ENCODE data around the gene IL17REL. TPM values are rescaled to one million over a fixed set of nuclear protein-coding genes. Genes with fewer than 3 reads are reported as not detected.

IL17REL gene
- total and polyA plus RNA-seq, 2 of the 13 experiments (the other 11 are each of a cell fraction or from before 2014, with no cell fraction given), result not detected

- POLR2A ChIA-PET, result interaction anchor here (1.1 to 18.6 kb wide), 4 partner anchors 4 to 21 kb away, joined by 5 to 722 read pairs (median 502); partner anchors contain the start of gene PIM3
- no peaks in the 10 kb centered on the region for H3K9me3 ChIP-seq (ENCODE audit: low read length)
- WGBS (ENCODE audit: low lambda C conversion rate), result 33% methylated on average over 3 of the region's 22 CpGs
- H3K27me3 ChIP-seq (ENCODE audit: control insufficient read depth in 1 of 2, insufficient read depth in 2 of 2, low read length in 2 of 2), result no peaks in the 10 kb centered on the region; a peak in 1 of 5 replicates
- H3K4me3 ChIP-seq (replicated peaks in 1 of 3; ENCODE audit: insufficient read depth in 1 of 3, low read depth in 2 of 3, low read length in 3 of 3), result peak overlapping the region in 1 of 3 experiments; percentile 43; a peak in 1 of 6 replicates
- H3K79me2 ChIP-seq (ENCODE audit: insufficient read depth, low read length), result peaks cover 7% of the 10 kb centered on the region
- in situ Hi-C loops (cut with HindIII; ENCODE audit: extremely low pct_ligation_motif_present, low pct_unique_long_range_greater_than_20kb), result no loop called here
- CTCF ChIA-PET (ENCODE audit: low intra/inter-chr PET ratio, low total read pairs), result no interaction called here
- H3K36me3 ChIP-seq (replicated peaks in 1 of 2; ENCODE audit: control insufficient read depth in 1 of 2, insufficient read depth in 2 of 2, low read length in 2 of 2), result no peaks in the 10 kb centered on the region
- DNase-seq (ENCODE audit: low spot score) (no peak), FAIRE-seq (no peak), ATAC-seq (no peak)
- H3K27ac ChIP-seq (ENCODE audit: extremely low read length, insufficient read depth, low read length), result peak overlapping the region; percentile 3
- peak overlapping the region; percentile 42 for H3K4me2 ChIP-seq (ENCODE audit: low read depth, low read length)
- no peak overlapping the region for H2AFZ ChIP-seq (ENCODE audit: low read length)
- H3K4me1 ChIP-seq (ENCODE audit: insufficient read depth, low read length), result peaks cover 92% of the 10 kb centered on the region
- no TSS peak for BruUV-seq (replicated peaks)
- peak overlapping the region; percentile 11 for H3K9ac ChIP-seq (ENCODE audit: insufficient read depth, low read depth, low read length)
- H4K20me1 ChIP-seq (ENCODE audit: insufficient read depth, low read length), result no peaks in the 10 kb centered on the region
- intact Hi-C loops (cut with micrococcal nuclease; ENCODE audit: unreplicated experiment), result loop anchor here (2.0 kb wide), 1 partner anchor 25 kb away; no protein-coding TSS in a partner anchor
- no peak for TF ChIP-seq RAD21 (CRISPR knock-in tag; IDR thresholded peaks at IDR 0.05)
- TF ChIP-seq AKNA (CRISPR knock-in tag; IDR thresholded peaks at IDR 0.05; ENCODE audit: borderline replicate concordance), result no peak
- no peak for TF ChIP-seq KDM4B (CRISPR knock-in tag; IDR thresholded peaks at IDR 0.05)
- no peak; the same call in 1 of the 2 replicates for TF ChIP-seq TFAP4 (IDR thresholded peaks at IDR 0.05; ENCODE audit: borderline replicate concordance, low read depth)
- TF ChIP-seq ZNF276 (CRISPR knock-in tag; IDR thresholded peaks at IDR 0.05; ENCODE audit: low read depth), result no peak
- no peak for TF ChIP-seq RAD51 (IDR thresholded peaks at IDR 0.05; ENCODE audit: borderline replicate concordance)
- peak; percentile 34; the same call in 1 of the 2 replicates for TF ChIP-seq CBFB (CRISPR knock-in tag; IDR thresholded peaks at IDR 0.05)
- 0 out of 2 replicates have a peak, but pooled peaks have one; percentile 34 for TF ChIP-seq THAP9 (CRISPR knock-in tag; IDR thresholded peaks at IDR 0.05; ENCODE audit: borderline replicate concordance)
- peak; percentile 78 for TF ChIP-seq TBX2 (CRISPR knock-in tag; IDR thresholded peaks at IDR 0.05; ENCODE audit: borderline replicate concordance)
- no peak for TF ChIP-seq ZNF441 (CRISPR knock-in tag; IDR thresholded peaks at IDR 0.05; ENCODE audit: borderline replicate concordance)
Measured at GRCh38 chr22:49955581-49956417, 56.8 kb downstream of the IL17REL start.

All from HepG2 (cell line).